Esophagus muscularis mucosa (tissue), 4 donors: Measurements from ENCODE around the gene MACROD2. TPM values are rescaled to one million over a fixed set of nuclear protein-coding genes. Genes with fewer than 3 reads are reported as not detected.

Source experiments
- DNase-seq: peaks from one replicate; pipeline ENCODE4 v3.0.0-alpha.2; 2017; ENCODE audit errors: extremely low spot score
- H3K27ac ChIP-seq, 4 donors: fragments of 200-600 bp; sonication (generic); replicated peaks in 1 of 4; 1 replicate in 3 of 4; 2 replicates in 1 of 4; pipeline ENCODE4 v1.5.1; 2016 to 2019; ENCODE audit warnings: mild to moderate bottlenecking in 1 of 4
- H3K27me3 ChIP-seq, 4 donors: fragments of 200-600 bp; sonication (generic); one replicate each; pipeline versions ENCODE4 v1.5.1 to v1.6.0; 2016 to 2019
- H3K36me3 ChIP-seq, 4 donors: fragments of 200-600 bp; sonication (generic); one replicate each; pipeline ENCODE4 v1.5.1; 2016 to 2019
- H3K4me1 ChIP-seq, 4 donors: fragments of 200-600 bp; sonication (generic); one replicate each; pipeline ENCODE4 v1.5.1; 2016 to 2019
- H3K4me3 ChIP-seq, 4 donors: fragments of 200-600 bp; sonication (generic); 1 replicate in 2 of 4; 2 replicates in 2 of 4; pipeline ENCODE4 v1.5.1; 2016 to 2019; ENCODE audit warnings: mild to moderate bottlenecking in 4 of 4, moderate library complexity in 1 of 4
- H3K9me3 ChIP-seq, 4 donors: fragments of 200-600 bp; sonication (generic); 1 replicate in 3 of 4; 2 replicates in 1 of 4; pipeline ENCODE4 v1.5.1; 2016 to 2019
- CTCF ChIP-seq, 3 experiments: fragments of 200-600 bp in 2 of 3; fragments of 450-650 bp in 1 of 3; sonication (generic) in 2 of 3; IDR thresholded peaks; one replicate each; pipeline ENCODE4 v1.5.1; 2017 to 2019; ENCODE audit warnings: antibody characterized with exemption in 3 of 3, mild to moderate bottlenecking in 2 of 3, moderate library complexity in 1 of 3
- EP300 ChIP-seq: sonication (generic); formaldehyde crosslinking; IDR thresholded peaks from one replicate; pipeline ENCODE4 v1.6.1; 2017; ENCODE audit warnings: antibody characterized with exemption
- POLR2A ChIP-seq: fragments of 450-650 bp; IDR thresholded peaks from one replicate; pipeline ENCODE4 v1.6.1; 2017; ENCODE audit warnings: antibody characterized with exemption, moderate library complexity, mild to moderate bottlenecking, low read depth
- POLR2AphosphoS5 ChIP-seq, 2 donors: sonication (generic); formaldehyde crosslinking; IDR thresholded peaks; one replicate each; pipeline ENCODE4 v1.6.1; 2017; ENCODE audit warnings: antibody characterized with exemption in 2 of 2
- WGBS: methylation state at CpG from one replicate; pipeline ENCODE4 v1.1.5; 2018; 5-methylcytosine and 5-hydroxymethylcytosine counted together
- intact Hi-C: fragments of 100-400 bp; cut with DNase I; formaldehyde crosslinking; loops from one replicate; pipeline ENCODE4 v1.15.1; 2023
- total RNA-seq, 4 donors: library from RNA; depleted of rRNA; stranded (reverse); fragments of >200 nt; gene quantifications; one replicate each; pipeline versions ENCODE4 v1.1.0 to v1.2.1, GENCODE V29; 2016

MACROD2 gene
- total RNA-seq, 4 donors from 2014 or later, result 1.4 to 3.6 (median 2.6) TPM

DNA sequence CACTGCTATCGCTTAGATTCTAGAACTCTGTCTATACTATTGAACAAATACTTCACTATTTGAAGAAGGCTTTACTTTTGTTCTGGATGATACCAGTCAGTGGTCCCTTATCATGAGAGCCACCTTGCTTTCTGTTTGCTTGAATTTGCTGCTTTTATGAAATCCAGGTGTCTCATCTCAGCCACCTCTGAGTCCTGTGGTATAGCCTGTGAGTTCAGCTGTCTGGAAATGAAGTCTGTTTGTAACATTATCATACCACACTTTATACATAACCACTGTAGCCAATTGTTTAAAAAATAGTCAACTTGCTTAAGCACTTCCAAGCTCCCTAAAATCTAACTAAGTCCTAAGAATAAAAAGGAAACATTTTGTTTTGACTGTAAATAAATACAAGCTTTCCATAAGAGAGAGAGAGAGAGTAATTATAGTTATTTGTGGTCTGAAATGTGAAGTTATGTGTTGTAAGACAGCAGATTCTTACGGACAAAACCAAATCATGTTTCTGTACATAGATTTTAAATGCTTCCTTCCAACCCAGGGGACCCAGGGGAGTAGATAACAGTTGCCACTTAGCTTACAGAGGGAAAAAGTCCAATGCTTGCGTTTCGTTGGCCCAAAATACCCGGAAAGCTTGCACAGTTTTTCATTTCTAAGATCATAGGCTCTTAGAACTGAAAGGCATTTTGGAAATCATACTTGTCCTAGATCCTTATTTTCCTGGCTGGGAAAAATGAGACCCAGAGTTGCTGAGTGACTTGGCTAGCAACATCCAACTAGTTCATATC, 1449.9 kb downstream of the MACROD2 start:
- Histone ChIP-seq H3K4me1 (peaks cover 0 to 6% (median 1%) of the 10 kb centered on the region in 4 donors), H3K4me3 (no peak overlapping the region), H3K27ac (no peak overlapping the region), H3K27me3 (no peaks in the 10 kb centered on the region), H3K36me3 (no peaks in the 10 kb centered on the region), H3K9me3 (no peaks in the 10 kb centered on the region)
- intact Hi-C loops, result no loop called here
- TF ChIP-seq POLR2AphosphoS5 (IDR thresholded peaks at IDR 0.05) (no peak), CTCF (IDR thresholded peaks at IDR 0.05) (no peak), EP300 (no peak), POLR2A (no peak)
- 77% methylated on average over 5 of the region's 5 CpGs for WGBS
- DNase-seq, result no peak

DNA sequence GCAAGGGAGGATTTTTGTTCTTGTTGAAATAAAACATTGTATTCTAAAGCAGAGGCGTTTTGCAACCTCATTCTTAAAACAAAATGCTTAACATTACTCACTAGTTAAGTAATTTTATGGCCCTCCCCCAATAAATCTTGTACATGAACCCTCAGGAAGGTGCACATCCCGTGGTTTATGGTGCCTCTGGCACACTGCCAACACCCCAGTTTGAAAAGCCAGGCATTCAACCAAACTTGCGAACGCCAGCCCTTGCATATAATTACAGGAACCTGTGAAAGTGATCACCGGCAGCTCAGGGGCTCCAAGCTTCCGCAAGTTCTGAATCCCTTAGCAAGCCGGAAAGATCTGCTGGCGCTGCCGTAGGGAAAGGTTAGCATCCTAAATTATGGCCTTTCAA, 1451.1 kb downstream of the MACROD2 start:
- WGBS, result 63% methylated on average over 9 of the region's 9 CpGs
- Histone ChIP-seq H3K36me3 (no peaks in the 10 kb centered on the region), H3K27me3 (no peaks in the 10 kb centered on the region), H3K27ac (no peak overlapping the region), H3K4me3 (no peak overlapping the region), H3K4me1 (peaks cover 0 to 6% (median 1%) of the 10 kb centered on the region in 4 donors), H3K9me3 (no peaks in the 10 kb centered on the region)
- intact Hi-C loops, result no loop called here
- DNase-seq, result no peak
- TF ChIP-seq EP300 (no peak), POLR2AphosphoS5 (IDR thresholded peaks at IDR 0.05) (no peak), CTCF (IDR thresholded peaks at IDR 0.05) (no peak), POLR2A (no peak)

GRCh38 chr20:15447549-15447948, 1452.2 kb downstream of the MACROD2 start:
- DNase-seq, result no peak
- 89% methylated on average over 2 of the region's 2 CpGs for WGBS
- intact Hi-C loops, result no loop called here
- no peaks in the 10 kb centered on the region for H3K9me3 ChIP-seq
- H3K27me3 ChIP-seq, result no peaks in the 10 kb centered on the region
- no peak overlapping the region for H3K27ac ChIP-seq
- peaks cover 0 to 6% (median 1%) of the 10 kb centered on the region in 4 donors for H3K4me1 ChIP-seq
- H3K4me3 ChIP-seq, result no peak overlapping the region
- no peak for TF ChIP-seq POLR2A
- no peak for TF ChIP-seq CTCF (IDR thresholded peaks at IDR 0.05)
- no peak for TF ChIP-seq POLR2AphosphoS5 (IDR thresholded peaks at IDR 0.05)
- TF ChIP-seq EP300, result no peak
- H3K36me3 ChIP-seq, result no peaks in the 10 kb centered on the region

DNA sequence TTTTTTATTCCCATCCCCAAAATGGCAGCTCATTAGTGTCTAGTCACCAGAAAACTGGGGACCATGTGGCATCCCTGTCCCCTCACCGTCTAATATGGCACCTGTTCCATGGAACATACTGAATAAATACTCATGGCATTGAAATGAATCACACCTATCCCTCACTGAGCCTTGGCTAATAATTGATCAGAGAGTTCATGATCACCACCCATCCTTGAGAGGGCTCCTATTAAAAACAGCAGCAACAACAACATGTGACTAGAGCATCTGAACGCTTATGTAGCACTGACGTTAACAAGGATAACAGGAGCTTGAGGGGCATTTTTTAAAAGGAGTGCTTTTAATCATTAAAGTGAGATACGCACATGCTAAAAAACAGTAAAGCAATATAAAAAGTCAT, 1453.7 kb downstream of the MACROD2 start:
- no peak overlapping the region for H3K4me3 ChIP-seq
- intact Hi-C loops, result no loop called here
- H3K36me3 ChIP-seq, result no peaks in the 10 kb centered on the region
- no peak for DNase-seq
- no peak for TF ChIP-seq POLR2A
- no peak for TF ChIP-seq POLR2AphosphoS5 (IDR thresholded peaks at IDR 0.05)
- TF ChIP-seq CTCF (IDR thresholded peaks at IDR 0.05), result no peak
- TF ChIP-seq EP300, result no peak
- no peak overlapping the region for H3K27ac ChIP-seq
- peaks cover 0 to 6% (median 1%) of the 10 kb centered on the region in 4 donors for H3K4me1 ChIP-seq
- WGBS, result 87% methylated on average over 4 of the region's 4 CpGs
- H3K9me3 ChIP-seq, result no peaks in the 10 kb centered on the region
- no peaks in the 10 kb centered on the region for H3K27me3 ChIP-seq

GRCh38 chr20:15451241-15451640, 1455.9 kb downstream of the MACROD2 start:
- H3K27me3 ChIP-seq, result no peaks in the 10 kb centered on the region
- no peaks in the 10 kb centered on the region for H3K36me3 ChIP-seq
- WGBS, result 81% methylated on average over 2 of the region's 2 CpGs
- H3K27ac ChIP-seq, result no peak overlapping the region
- TF ChIP-seq POLR2AphosphoS5 (IDR thresholded peaks at IDR 0.05) (no peak), CTCF (IDR thresholded peaks at IDR 0.05) (no peak), EP300 (no peak), POLR2A (no peak)
- H3K9me3 ChIP-seq, result no peaks in the 10 kb centered on the region
- intact Hi-C loops, result no loop called here
- H3K4me1 ChIP-seq, result peaks cover 0 to 4% (median 1%) of the 10 kb centered on the region in 4 donors
- no peak for DNase-seq
- no peak overlapping the region for H3K4me3 ChIP-seq
